HCT116 (cell line): Measurements from ENCODE around the gene DNAJC19.

Source experiments
- ATF3 ChIP-seq: IDR thresholded peaks from 2 replicates; pipeline ENCODE4 v1.6.1; 2012
- CBX3 ChIP-seq: IDR thresholded peaks from 2 replicates; pipeline ENCODE4 v1.6.1; 2012; ENCODE audit warnings: low read depth
- CTCF ChIP-seq, 3 experiments: fragments of 200-600 bp in 1 of 3; sonication (generic) in 1 of 3; IDR thresholded peaks in 2 of 3; conservative IDR thresholded peaks in 1 of 3; 2 replicates each; pipeline ENCODE4 v1.5.1; 2012 to 2017; ENCODE audit warnings: low read depth in 2 of 3, low read length in 2 of 3, antibody characterized with exemption in 1 of 3, borderline replicate concordance in 1 of 3, control low read depth in 1 of 3, mild to moderate bottlenecking in 1 of 3, mixed read lengths in 1 of 3, mixed run types in 1 of 3, moderate library complexity in 1 of 3; ENCODE audit not compliant: insufficient read depth in 1 of 3
- EGR1 ChIP-seq: IDR thresholded peaks from 2 replicates; pipeline ENCODE4 v1.6.1; 2012; ENCODE audit warnings: low read depth
- MAX ChIP-seq: IDR thresholded peaks from 2 replicates; pipeline ENCODE4 v1.6.1; 2012
- POLR2A ChIP-seq: IDR thresholded peaks from 2 replicates; pipeline ENCODE4 v1.7.0; 2011; ENCODE audit warnings: borderline replicate concordance; ENCODE audit not compliant: insufficient read depth, insufficient read length; ENCODE audit errors: extremely low read depth
- POLR2AphosphoS5 ChIP-seq: IDR thresholded peaks from 2 replicates; pipeline ENCODE4 v1.6.1; 2011; ENCODE audit warnings: mild to moderate bottlenecking, low read depth, low read length, moderate library complexity
- SIN3A ChIP-seq: IDR thresholded peaks from 2 replicates; pipeline ENCODE4 v1.6.1; 2012; ENCODE audit warnings: low read depth
- TCF7L2 ChIP-seq: IDR thresholded peaks from 2 replicates; pipeline ENCODE4 v1.7.0; 2011; ENCODE audit warnings: borderline replicate concordance, inconsistent platforms; ENCODE audit not compliant: insufficient read depth, insufficient read length; ENCODE audit errors: extremely low read depth
- YY1 ChIP-seq: IDR thresholded peaks from 2 replicates; pipeline ENCODE4 v1.6.1; 2011; ENCODE audit warnings: low read length, low read depth, moderate library complexity, mild to moderate bottlenecking; ENCODE audit not compliant: insufficient replicate concordance; ENCODE audit errors: extremely low read depth

GRCh38 chr3:180990505-180990904 is 969 bp upstream of the DNAJC19 start:
- TF ChIP-seq CTCF (IDR thresholded peaks at IDR 0.05 in 2 of 3, conservative IDR thresholded peaks at IDR 0.05 in 1 of 3; ENCODE audit: borderline replicate concordance in 1 of 3, insufficient read depth in 1 of 3, low read depth in 2 of 3, low read length in 2 of 3) (no peak), MAX (no peak), SIN3A (no peak), ATF3 (no peak), TCF7L2 (no peak), YY1 (no peak), POLR2AphosphoS5 (no peak), POLR2A (no peak), EGR1 (no peak), CBX3 (no peak)
